Neural crest cell (in vitro differentiated cells): ENCODE results near the gene P2RX5. TPM values are rescaled to one million over a fixed set of nuclear protein-coding genes. Genes with fewer than 3 reads are reported as not detected.
"Not testable (repeated sequence)": the region's sequence is repeated elsewhere in the genome, so short reads cannot be mapped to it uniquely, and the experiment has no call there.

ENCODE experiments used
- DNase-seq: peaks from one replicate; pipeline ENCODE4 v3.0.0; 2021; ENCODE audit warnings: low read depth, mixed read lengths, low spot score
- H3K27ac Mint-ChIP-seq: one replicate; pipeline ENCODE4 v1.8.0; 2021; ENCODE audit warnings: mild to moderate bottlenecking, mixed read lengths; ENCODE audit not compliant: unreplicated experiment
- H3K27me3 Mint-ChIP-seq: 2 replicates; pipeline ENCODE4 v1.8.0; 2021; ENCODE audit warnings: low read depth, mild to moderate bottlenecking, mixed read lengths
- H3K36me3 Mint-ChIP-seq: 2 replicates; pipeline ENCODE4 v1.8.0; 2021; ENCODE audit warnings: low read depth, mild to moderate bottlenecking, mixed read lengths
- H3K4me1 Mint-ChIP-seq: 2 replicates; pipeline ENCODE4 v1.8.0; 2021; ENCODE audit warnings: mixed read lengths
- H3K4me3 Mint-ChIP-seq: one replicate; pipeline ENCODE4 v1.8.0; 2021; ENCODE audit warnings: mild to moderate bottlenecking, mixed read lengths
- H3K9me3 Mint-ChIP-seq: 2 replicates; pipeline ENCODE4 v1.8.0; 2021; ENCODE audit warnings: mixed read lengths
- total RNA-seq: library from RNA; stranded (reverse); gene quantifications from 2 replicates; pipeline ENCODE4 v1.2.1, GENCODE V29; 2021
- TF ChIP-seq, protein P1 (sequence below): fragments of 200-600 bp; sonication (generic); conservative IDR thresholded peaks from 2 replicates; pipeline ENCODE4 v1.5.0; 2021; ENCODE audit warnings: antibody characterized with exemption, mild to moderate bottlenecking

P2RX5 gene
- total RNA-seq, 1 donor from 2014 or later, result 1.6 TPM

DNA sequence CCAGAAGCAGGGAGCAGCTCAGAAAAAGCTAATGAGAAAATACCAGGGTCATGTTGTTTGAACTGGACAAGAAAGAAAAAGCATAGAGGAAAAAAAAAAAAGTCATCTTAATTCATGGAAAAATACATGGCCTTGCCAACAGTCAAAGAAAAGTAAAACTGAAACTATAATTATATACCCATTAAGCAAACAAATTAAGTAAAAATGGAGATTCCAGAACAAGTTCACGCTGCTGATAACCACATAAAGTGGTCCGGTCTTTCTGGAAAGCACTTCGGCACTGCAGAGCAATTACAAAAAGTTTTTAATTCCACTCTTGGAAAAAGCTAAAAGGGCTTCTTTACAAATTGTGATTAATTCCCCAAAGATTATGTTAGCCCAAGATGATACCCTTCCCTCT, 12.4 kb upstream of the P2RX5 start:
- H3K4me3 Mint-ChIP-seq, result no peak overlapping the region
- TF ChIP-seq, protein P1, sequence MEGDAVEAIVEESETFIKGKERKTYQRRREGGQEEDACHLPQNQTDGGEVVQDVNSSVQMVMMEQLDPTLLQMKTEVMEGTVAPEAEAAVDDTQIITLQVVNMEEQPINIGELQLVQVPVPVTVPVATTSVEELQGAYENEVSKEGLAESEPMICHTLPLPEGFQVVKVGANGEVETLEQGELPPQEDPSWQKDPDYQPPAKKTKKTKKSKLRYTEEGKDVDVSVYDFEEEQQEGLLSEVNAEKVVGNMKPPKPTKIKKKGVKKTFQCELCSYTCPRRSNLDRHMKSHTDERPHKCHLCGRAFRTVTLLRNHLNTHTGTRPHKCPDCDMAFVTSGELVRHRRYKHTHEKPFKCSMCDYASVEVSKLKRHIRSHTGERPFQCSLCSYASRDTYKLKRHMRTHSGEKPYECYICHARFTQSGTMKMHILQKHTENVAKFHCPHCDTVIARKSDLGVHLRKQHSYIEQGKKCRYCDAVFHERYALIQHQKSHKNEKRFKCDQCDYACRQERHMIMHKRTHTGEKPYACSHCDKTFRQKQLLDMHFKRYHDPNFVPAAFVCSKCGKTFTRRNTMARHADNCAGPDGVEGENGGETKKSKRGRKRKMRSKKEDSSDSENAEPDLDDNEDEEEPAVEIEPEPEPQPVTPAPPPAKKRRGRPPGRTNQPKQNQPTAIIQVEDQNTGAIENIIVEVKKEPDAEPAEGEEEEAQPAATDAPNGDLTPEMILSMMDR, result no peak
- H3K4me1 Mint-ChIP-seq, result no peaks in the 10 kb centered on the region
- H3K36me3 Mint-ChIP-seq, result peaks cover 6% of the 10 kb centered on the region
- H3K27ac Mint-ChIP-seq, result no peak overlapping the region
- no peak for DNase-seq
- no peaks in the 10 kb centered on the region for H3K9me3 Mint-ChIP-seq
- no peaks in the 10 kb centered on the region for H3K27me3 Mint-ChIP-seq

- not testable (repeated sequence) for H3K4me3 Mint-ChIP-seq, H3K36me3 Mint-ChIP-seq, H3K27me3 Mint-ChIP-seq, H3K4me1 Mint-ChIP-seq, H3K9me3 Mint-ChIP-seq, DNase-seq, H3K27ac Mint-ChIP-seq
Observed at GRCh38 chr17:3705718-3705984, 9.7 kb upstream of the P2RX5 start.

GRCh38 chr17:3704931-3705717, 9.2 kb upstream of the P2RX5 start:
- Mint-ChIP-seq H3K4me3 (no peak overlapping the region), H3K27me3 (no peaks in the 10 kb centered on the region), H3K9me3 (peaks cover 2% of the 10 kb centered on the region), H3K27ac (no peak overlapping the region), H3K36me3 (peaks cover 4% of the 10 kb centered on the region), H3K4me1 (no peaks in the 10 kb centered on the region)
- TF ChIP-seq, protein P1, result no peak
- DNase-seq, result no peak

DNA sequence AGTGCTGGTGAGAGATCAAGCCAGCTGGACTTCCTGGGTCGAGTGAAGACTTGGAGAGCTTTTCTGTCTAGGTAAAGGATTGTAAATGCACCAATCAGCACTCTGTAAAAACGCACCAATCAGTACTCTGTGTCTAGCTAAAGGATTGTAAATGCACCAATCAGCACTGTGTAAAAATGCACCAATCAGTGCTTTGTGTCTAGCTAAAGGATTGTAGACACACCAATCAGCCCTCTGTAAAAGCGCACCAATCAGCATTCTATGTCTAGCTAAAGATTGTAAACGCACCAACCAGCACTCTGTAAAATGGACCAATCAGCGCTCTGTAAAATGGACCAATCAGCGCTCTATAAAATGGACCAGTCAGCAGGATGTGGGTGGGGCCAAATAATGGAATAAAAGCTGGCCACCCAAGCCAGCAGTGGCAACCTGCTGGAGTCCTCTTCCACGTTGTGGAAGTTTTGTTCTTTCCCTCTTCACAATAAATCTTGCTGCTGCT, 6.1 kb upstream of the P2RX5 start:
- peaks cover 21% of the 10 kb centered on the region for H3K27me3 Mint-ChIP-seq
- not testable (repeated sequence) for H3K9me3 Mint-ChIP-seq, H3K4me3 Mint-ChIP-seq, H3K36me3 Mint-ChIP-seq, H3K4me1 Mint-ChIP-seq, H3K27ac Mint-ChIP-seq, DNase-seq

DNA sequence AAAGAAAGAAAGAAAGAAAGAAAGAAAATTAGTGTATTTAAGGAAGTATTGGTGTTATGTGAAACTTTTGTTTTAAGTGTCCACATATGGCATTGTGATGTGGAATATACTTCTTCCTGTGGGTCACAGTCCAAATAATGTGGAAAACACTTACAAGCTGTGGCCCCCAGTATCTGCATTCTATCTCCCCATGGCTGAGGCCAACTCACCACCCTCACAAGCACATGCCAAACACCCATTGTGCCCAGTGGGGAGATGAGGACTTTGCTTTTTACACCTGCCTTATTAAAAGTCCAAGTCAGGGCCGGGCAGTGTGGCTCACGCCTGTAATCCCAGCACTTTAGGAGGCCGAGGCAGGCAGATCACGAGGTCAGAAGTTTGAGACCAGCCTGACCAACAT, 4.0 kb upstream of the P2RX5 start:
- Mint-ChIP-seq H3K4me3 (no peak overlapping the region), H3K36me3 (peaks cover 4% of the 10 kb centered on the region), H3K27ac (no peak overlapping the region), H3K27me3 (peaks cover 41% of the 10 kb centered on the region), H3K4me1 (no peaks in the 10 kb centered on the region), H3K9me3 (peaks cover 2% of the 10 kb centered on the region)
- no peak for DNase-seq
- TF ChIP-seq, protein P1, result no peak

DNA sequence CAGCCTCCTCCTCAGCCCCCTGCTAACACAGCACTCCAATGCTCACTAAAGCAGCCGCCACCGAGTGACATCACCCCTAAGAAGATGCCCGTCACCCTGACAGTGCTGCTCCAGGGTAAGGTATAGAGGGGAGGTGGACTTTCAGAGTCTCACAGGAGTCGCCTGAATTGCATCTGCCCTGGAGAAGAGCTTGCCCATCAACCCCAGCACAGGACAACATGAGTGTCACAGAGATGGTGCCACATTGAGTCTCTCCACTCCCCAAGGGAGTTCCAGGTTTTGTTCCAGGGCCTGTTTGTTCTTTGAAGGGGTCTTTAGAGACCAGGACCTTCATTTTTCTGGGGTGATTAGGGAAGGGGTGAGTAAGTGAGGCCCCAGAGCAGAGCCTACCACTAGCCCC, 2.2 kb upstream of the P2RX5 start:
- H3K27me3 Mint-ChIP-seq, result peaks cover 57% of the 10 kb centered on the region
- no peak for DNase-seq
- H3K36me3 Mint-ChIP-seq, result peaks cover 4% of the 10 kb centered on the region
- no peak overlapping the region for H3K4me3 Mint-ChIP-seq
- H3K9me3 Mint-ChIP-seq, result peaks cover 2% of the 10 kb centered on the region
- no peak overlapping the region for H3K27ac Mint-ChIP-seq
- TF ChIP-seq, protein P1, result no peak
- peaks cover 4% of the 10 kb centered on the region for H3K4me1 Mint-ChIP-seq
